ENCODE results near the gene STUB1.

The STUB1 gene

GRCh38 chr16:714558-715476 is 34.6 kb downstream of the STUB1 start, which contains the start of gene METRN:
METRN (plus strand) TSS chr16:715118; CDS start chr16:715290, 172 bp downstream.
- no peak for DNase-seq

- no peak for DNase-seq
Measured at GRCh38 chr16:715477-716199, 35.4 kb downstream of the STUB1 start.

- DNase-seq, result no peak
Measured at GRCh38 chr16:716200-716568, 36.0 kb downstream of the STUB1 start.

- DNase-seq, result no peak
Measured at GRCh38 chr16:716768-717325, 36.6 kb downstream of the STUB1 start.

GRCh38 chr16:717450-718245 is 37.4 kb downstream of the STUB1 start:
- DNase-seq, result no peak

GRCh38 chr16:718389-718788 is 38.2 kb downstream of the STUB1 start:
- DNase-seq, result no peak

- DNase-seq, result no peak
Measured at GRCh38 chr16:718922-719321, 38.7 kb downstream of the STUB1 start.

- no peak for DNase-seq
Measured at GRCh38 chr16:719815-720446, 39.7 kb downstream of the STUB1 start.

GRCh38 chr16:720447-720989 is 40.3 kb downstream of the STUB1 start:
- no peak for DNase-seq

- DNase-seq, result peak; percentile 73
Measured at GRCh38 chr16:720990-721764, 41.0 kb downstream of the STUB1 start, which contains the start of gene ANTKMT. ANTKMT (plus strand) TSS chr16:721146; CDS start chr16:721275, 129 bp downstream.

- DNase-seq, result no peak
Measured at GRCh38 chr16:721765-722540, 41.7 kb downstream of the STUB1 start.

- no peak for DNase-seq
Measured at GRCh38 chr16:722835-723633, 42.8 kb downstream of the STUB1 start.

- DNase-seq, result no peak
Measured at GRCh38 chr16:723695-724094, 43.5 kb downstream of the STUB1 start.

- no peak for DNase-seq
Measured at GRCh38 chr16:724188-725040, 44.2 kb downstream of the STUB1 start.

- DNase-seq, result no peak
Measured at GRCh38 chr16:725041-725376, 44.8 kb downstream of the STUB1 start.

- DNase-seq, result no peak
Measured at GRCh38 chr16:725463-726187, 45.4 kb downstream of the STUB1 start.

GRCh38 chr16:726188-726437 is 45.9 kb downstream of the STUB1 start:
- no peak for DNase-seq
